Prostate gland (tissue), 2 donors: ENCODE data around the gene EBF3.

Experiments
- POLR2A ChIP-seq: fragments of 450-650 bp; IDR thresholded peaks from one replicate; pipeline ENCODE4 v1.6.1; 2016; ENCODE audit warnings: antibody characterized with exemption, mild to moderate bottlenecking
- POLR2AphosphoS5 ChIP-seq: sonication (generic); formaldehyde crosslinking; IDR thresholded peaks from one replicate; pipeline ENCODE4 v1.6.1; 2017; ENCODE audit warnings: antibody characterized with exemption
- TF ChIP-seq, protein P1 (sequence below), 4 experiments: fragments of 200-600 bp in 2 of 4; fragments of 450-650 bp in 2 of 4; sonication (generic) in 2 of 4; IDR thresholded peaks; 1 replicate in 3 of 4; 2 replicates in 1 of 4; pipeline ENCODE4 v1.5.1; 2016 to 2019; ENCODE audit warnings: antibody characterized with exemption in 4 of 4, mild to moderate bottlenecking in 2 of 4, moderate library complexity in 2 of 4

DNA sequence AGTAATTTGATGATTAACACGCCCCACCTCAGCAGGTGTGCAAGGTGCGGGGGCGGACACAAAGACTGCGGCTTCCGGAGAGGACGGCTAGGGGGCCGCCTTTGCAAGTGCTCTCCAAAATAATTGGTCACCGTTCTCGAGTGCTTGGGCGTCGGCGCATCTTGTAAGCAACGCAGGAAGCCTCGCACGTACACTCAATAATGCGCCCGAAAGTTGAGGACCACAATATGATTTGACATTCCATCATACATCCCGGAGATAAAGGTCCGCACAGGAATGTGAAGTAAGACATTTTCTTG lies 114.7 kb downstream of the EBF3 start:
- TF ChIP-seq, protein P1, sequence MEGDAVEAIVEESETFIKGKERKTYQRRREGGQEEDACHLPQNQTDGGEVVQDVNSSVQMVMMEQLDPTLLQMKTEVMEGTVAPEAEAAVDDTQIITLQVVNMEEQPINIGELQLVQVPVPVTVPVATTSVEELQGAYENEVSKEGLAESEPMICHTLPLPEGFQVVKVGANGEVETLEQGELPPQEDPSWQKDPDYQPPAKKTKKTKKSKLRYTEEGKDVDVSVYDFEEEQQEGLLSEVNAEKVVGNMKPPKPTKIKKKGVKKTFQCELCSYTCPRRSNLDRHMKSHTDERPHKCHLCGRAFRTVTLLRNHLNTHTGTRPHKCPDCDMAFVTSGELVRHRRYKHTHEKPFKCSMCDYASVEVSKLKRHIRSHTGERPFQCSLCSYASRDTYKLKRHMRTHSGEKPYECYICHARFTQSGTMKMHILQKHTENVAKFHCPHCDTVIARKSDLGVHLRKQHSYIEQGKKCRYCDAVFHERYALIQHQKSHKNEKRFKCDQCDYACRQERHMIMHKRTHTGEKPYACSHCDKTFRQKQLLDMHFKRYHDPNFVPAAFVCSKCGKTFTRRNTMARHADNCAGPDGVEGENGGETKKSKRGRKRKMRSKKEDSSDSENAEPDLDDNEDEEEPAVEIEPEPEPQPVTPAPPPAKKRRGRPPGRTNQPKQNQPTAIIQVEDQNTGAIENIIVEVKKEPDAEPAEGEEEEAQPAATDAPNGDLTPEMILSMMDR (IDR thresholded peaks at IDR 0.05) = no peak
- no peak for TF ChIP-seq POLR2AphosphoS5
- no peak for TF ChIP-seq POLR2A
